MM.1S (cell line): Measurements from ENCODE around the gene ZFAND2A.
"Not testable (repeated sequence)": the region's sequence is repeated elsewhere in the genome, so short reads cannot be mapped to it uniquely, and the experiment has no call there.

ENCODE experiments used
- DNase-seq: peaks from one replicate; pipeline ENCODE4 v3.0.0-alpha.2; 2015
- H2AFZ ChIP-seq: fragments of 300-600 bp; sonication (generic); 2 replicates; pipeline ENCODE4 v1.6.0; 2016; ENCODE audit warnings: antibody characterized with exemption, low read length
- H3F3A ChIP-seq: fragments of 300-600 bp; sonication (generic); 2 replicates; pipeline ENCODE4 v1.6.1; 2016; ENCODE audit warnings: mild to moderate bottlenecking, antibody characterized with exemption, low read length, moderate library complexity, mixed read lengths; ENCODE audit not compliant: insufficient read depth
- H3K27ac ChIP-seq: fragments of 300-600 bp; sonication (generic); 2 replicates; pipeline ENCODE4 v1.5.1; 2016; ENCODE audit warnings: mild to moderate bottlenecking, low read length
- H3K27me3 ChIP-seq: fragments of 300-600 bp; sonication (generic); replicated peaks from 2 replicates; pipeline ENCODE4 v1.6.0; 2016; ENCODE audit warnings: low read length; ENCODE audit not compliant: insufficient read depth
- H3K36me3 ChIP-seq: fragments of 300-600 bp; sonication (generic); replicated peaks from 2 replicates; pipeline ENCODE4 v1.6.1; 2016; ENCODE audit warnings: mild to moderate bottlenecking, low read length, mixed read lengths; ENCODE audit not compliant: insufficient read depth
- H3K4me1 ChIP-seq: fragments of 300-600 bp; sonication (generic); 2 replicates; pipeline ENCODE4 v1.6.1; 2016; ENCODE audit warnings: low read length, mixed read lengths
- H3K4me2 ChIP-seq: fragments of 300-600 bp; sonication (generic); 2 replicates; pipeline ENCODE4 v1.6.0; 2016; ENCODE audit warnings: low read depth, low read length
- H3K4me3 ChIP-seq: fragments of 300-600 bp; sonication (generic); 2 replicates; pipeline ENCODE4 v1.5.1; 2016; ENCODE audit warnings: low read length, mixed read lengths
- H3K79me2 ChIP-seq: fragments of 300-600 bp; sonication (generic); 2 replicates; pipeline ENCODE4 v1.6.1; 2016; ENCODE audit warnings: mixed run types, low read length, mixed read lengths
- H3K9ac ChIP-seq: fragments of 300-600 bp; sonication (generic); 2 replicates; pipeline ENCODE4 v1.6.1; 2016; ENCODE audit warnings: low read length, mixed read lengths
- H3K9me2 ChIP-seq: fragments of 300-600 bp; sonication (generic); replicated peaks from 2 replicates; pipeline ENCODE4 v1.6.1; 2016; ENCODE audit warnings: mild to moderate bottlenecking, low read length, mixed read lengths; ENCODE audit not compliant: insufficient read depth
- H3K9me3 ChIP-seq: fragments of 300-600 bp; sonication (generic); replicated peaks from 2 replicates; pipeline ENCODE4 v1.6.1; 2016; ENCODE audit warnings: mild to moderate bottlenecking, low read length, mixed read lengths; ENCODE audit not compliant: insufficient read depth
- H4K20me1 ChIP-seq: fragments of 300-600 bp; sonication (generic); 2 replicates; pipeline ENCODE4 v1.6.1; 2016; ENCODE audit warnings: mild to moderate bottlenecking, low read length, moderate library complexity, mixed read lengths; ENCODE audit not compliant: insufficient read depth
- EZH2 ChIP-seq: fragments of 300-600 bp; sonication (generic); optimal IDR thresholded peaks from 2 replicates; pipeline ENCODE3; 2017; ENCODE audit warnings: low read depth, mild to moderate bottlenecking, antibody characterized with exemption, low read length, mixed read lengths
- EZH2phosphoT487 ChIP-seq: fragments of 300-600 bp; sonication (generic); IDR thresholded peaks from 2 replicates; pipeline ENCODE4 v1.6.1; 2018; ENCODE audit warnings: antibody characterized with exemption, low read length
- TF ChIP-seq, protein P1 (sequence below): fragments of 300-600 bp; sonication (generic); IDR thresholded peaks from 2 replicates; pipeline ENCODE4 v1.5.1; 2016; ENCODE audit warnings: antibody characterized with exemption, low read length, mixed read lengths

Gene ZFAND2A

DNA sequence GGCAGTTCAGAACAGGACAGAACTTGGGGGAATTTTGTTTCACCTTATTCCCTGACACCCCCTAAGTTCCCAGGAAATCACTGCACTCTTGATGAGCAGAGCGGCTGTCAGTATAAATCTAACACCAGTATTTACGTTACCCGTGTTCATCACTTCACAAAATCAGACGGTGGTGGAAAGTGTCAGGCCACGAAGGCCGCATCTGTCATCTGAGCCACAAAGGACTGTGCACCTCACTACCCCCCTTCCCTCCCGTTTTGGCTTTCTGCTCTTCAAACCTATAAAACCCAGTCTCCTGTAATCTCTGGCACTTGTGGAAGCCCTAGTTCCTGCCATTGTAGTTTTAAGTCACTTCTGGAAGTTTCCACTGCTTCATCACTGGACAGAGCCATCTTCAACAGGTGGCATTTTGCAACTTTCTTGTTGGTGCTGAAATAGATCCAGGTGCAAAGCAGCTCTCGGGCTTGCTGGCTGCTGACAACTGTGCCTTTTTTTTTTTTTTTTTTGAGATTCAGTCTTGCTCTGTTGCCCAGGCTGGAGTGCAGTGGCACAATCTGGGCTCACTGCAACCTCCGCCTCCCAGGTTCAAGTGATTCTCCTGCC lies 9.5 kb downstream of the ZFAND2A start:
- DNase-seq, result no peak
- H3K4me3 ChIP-seq, result no peak overlapping the region
- no peaks in the 10 kb centered on the region for H3K4me1 ChIP-seq
- no peaks in the 10 kb centered on the region for H3F3A ChIP-seq
- H3K9ac ChIP-seq, result no peak overlapping the region
- no peak for TF ChIP-seq EZH2phosphoT487
- TF ChIP-seq, protein P1, sequence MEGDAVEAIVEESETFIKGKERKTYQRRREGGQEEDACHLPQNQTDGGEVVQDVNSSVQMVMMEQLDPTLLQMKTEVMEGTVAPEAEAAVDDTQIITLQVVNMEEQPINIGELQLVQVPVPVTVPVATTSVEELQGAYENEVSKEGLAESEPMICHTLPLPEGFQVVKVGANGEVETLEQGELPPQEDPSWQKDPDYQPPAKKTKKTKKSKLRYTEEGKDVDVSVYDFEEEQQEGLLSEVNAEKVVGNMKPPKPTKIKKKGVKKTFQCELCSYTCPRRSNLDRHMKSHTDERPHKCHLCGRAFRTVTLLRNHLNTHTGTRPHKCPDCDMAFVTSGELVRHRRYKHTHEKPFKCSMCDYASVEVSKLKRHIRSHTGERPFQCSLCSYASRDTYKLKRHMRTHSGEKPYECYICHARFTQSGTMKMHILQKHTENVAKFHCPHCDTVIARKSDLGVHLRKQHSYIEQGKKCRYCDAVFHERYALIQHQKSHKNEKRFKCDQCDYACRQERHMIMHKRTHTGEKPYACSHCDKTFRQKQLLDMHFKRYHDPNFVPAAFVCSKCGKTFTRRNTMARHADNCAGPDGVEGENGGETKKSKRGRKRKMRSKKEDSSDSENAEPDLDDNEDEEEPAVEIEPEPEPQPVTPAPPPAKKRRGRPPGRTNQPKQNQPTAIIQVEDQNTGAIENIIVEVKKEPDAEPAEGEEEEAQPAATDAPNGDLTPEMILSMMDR, result no peak
- TF ChIP-seq EZH2, result no peak
- H3K79me2 ChIP-seq, result peaks cover 12% of the 10 kb centered on the region
- no peak overlapping the region for H2AFZ ChIP-seq
- H3K27ac ChIP-seq, result no peak overlapping the region
- H3K9me3 ChIP-seq, result no peaks in the 10 kb centered on the region
- H3K4me2 ChIP-seq, result no peak overlapping the region
- H3K27me3 ChIP-seq, result no peaks in the 10 kb centered on the region
- no peaks in the 10 kb centered on the region for H4K20me1 ChIP-seq
- no peaks in the 10 kb centered on the region for H3K9me2 ChIP-seq
- peaks cover 8% of the 10 kb centered on the region for H3K36me3 ChIP-seq

DNA sequence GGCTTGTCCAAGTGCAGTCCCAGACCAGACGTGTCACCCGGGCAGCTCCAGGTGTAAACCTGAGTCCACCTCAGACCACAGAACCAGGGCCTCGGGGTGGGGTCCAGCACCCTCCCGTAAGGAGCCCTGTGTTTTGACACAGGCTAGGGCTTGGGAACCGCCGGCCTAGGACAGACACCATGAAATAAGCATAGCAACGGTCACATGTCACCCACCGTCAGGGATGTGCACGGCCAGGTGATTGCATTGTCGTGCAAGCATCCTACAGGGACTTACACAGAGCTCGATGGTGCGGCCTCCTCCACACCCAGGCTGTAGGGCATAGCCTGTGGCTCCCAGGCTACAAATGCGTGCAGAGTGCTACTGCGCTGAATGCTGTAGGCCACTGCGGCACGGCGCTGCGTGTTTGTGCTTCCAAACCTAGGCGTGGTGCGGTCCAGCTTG lies 10.6 kb downstream of the ZFAND2A start:
- no peak for TF ChIP-seq EZH2
- TF ChIP-seq, protein P1, result no peak
- TF ChIP-seq EZH2phosphoT487, result no peak
- Histone ChIP-seq H2AFZ (no peak overlapping the region), H3K4me3 (no peak overlapping the region), H3K9ac (no peak overlapping the region), H3K4me2 (no peak overlapping the region), H4K20me1 (no peaks in the 10 kb centered on the region), H3K4me1 (no peaks in the 10 kb centered on the region), H3K9me2 (no peaks in the 10 kb centered on the region), H3F3A (no peaks in the 10 kb centered on the region), H3K27me3 (no peaks in the 10 kb centered on the region), H3K9me3 (no peaks in the 10 kb centered on the region), H3K79me2 (peaks cover 3% of the 10 kb centered on the region; the same call in 1 of the 2 replicates), H3K27ac (no peak overlapping the region), H3K36me3 (peaks cover 4% of the 10 kb centered on the region)
- no peak for DNase-seq

DNA sequence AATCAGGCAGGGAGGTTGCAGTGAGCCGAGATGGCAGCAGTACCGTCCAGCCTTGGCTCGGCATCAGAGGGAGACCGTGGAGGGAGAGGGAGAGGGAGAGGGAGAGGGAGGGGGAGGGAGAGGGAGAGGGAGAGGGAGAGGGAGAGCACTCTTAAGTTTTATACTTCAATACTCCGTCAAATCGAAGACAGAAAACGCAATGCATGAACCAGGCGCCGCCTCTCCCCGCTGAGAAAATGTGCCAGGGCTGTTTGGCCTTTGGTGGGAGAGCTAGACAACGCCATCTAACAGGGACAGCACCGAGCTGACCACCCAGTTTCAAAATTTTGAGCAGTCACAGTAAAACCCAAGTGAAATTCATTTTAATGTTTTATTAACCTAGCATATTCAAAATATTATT lies 12.1 kb downstream of the ZFAND2A start:
- not testable (repeated sequence) for H2AFZ ChIP-seq, H3K4me3 ChIP-seq, H4K20me1 ChIP-seq, H3K9me3 ChIP-seq, H3K27me3 ChIP-seq, H3F3A ChIP-seq, DNase-seq, H3K27ac ChIP-seq, H3K36me3 ChIP-seq, H3K4me2 ChIP-seq, H3K9me2 ChIP-seq, H3K9ac ChIP-seq, H3K79me2 ChIP-seq, H3K4me1 ChIP-seq

DNA sequence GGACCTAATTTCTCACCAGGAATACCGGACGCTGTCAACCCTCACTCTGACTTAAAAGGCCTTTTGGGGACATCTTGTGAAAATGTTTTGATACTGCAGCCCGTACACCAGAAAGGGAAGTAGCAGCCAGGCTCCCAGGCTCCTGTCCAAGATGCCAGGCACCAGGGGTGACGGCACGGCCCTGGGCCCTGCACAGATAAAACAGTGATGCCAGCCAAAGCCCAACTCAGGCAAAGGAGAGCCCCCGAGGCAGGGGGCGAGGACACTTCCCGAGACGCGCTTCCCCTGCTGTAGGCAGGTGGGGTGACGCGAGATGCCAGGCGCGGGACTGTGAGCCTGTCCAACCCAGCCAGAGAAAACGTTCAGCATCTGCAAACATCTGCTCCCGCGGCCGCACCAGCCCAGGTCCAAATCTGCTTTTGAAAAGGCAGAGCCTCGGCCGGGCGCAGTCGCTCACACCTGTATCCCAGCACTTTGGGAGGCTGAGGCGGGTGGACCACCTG lies 15.7 kb downstream of the ZFAND2A start:
- Histone ChIP-seq H3F3A (no peaks in the 10 kb centered on the region), H3K9me2 (no peaks in the 10 kb centered on the region), H3K4me2 (no peak overlapping the region), H3K27me3 (no peaks in the 10 kb centered on the region), H3K4me1 (no peaks in the 10 kb centered on the region), H3K9ac (no peak overlapping the region), H2AFZ (no peak overlapping the region), H4K20me1 (no peaks in the 10 kb centered on the region), H3K79me2 (no peaks in the 10 kb centered on the region), H3K36me3 (no peaks in the 10 kb centered on the region), H3K9me3 (no peaks in the 10 kb centered on the region), H3K4me3 (no peak overlapping the region), H3K27ac (no peak overlapping the region)
- TF ChIP-seq, protein P1, result no peak
- TF ChIP-seq EZH2phosphoT487, result no peak
- TF ChIP-seq EZH2, result no peak
- DNase-seq, result no peak

DNA sequence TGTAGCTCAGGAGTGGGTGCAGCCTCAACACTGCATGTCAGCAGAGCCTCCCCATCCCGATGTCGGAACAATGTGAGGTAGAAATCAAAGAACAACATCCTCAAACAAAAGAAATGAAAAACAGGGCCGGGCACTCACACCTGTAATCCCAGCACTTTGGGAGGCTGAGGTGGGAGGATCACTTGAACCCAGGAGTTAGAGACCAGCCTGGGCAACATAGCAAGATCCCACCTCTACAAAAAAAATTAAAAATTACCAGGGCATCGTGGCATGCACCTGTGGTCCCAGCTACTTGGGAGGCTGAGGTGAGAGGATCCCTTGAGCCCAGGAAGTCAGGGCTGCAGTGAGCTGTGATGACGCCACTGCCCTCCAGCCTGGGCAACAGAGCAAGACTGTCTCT lies 17.0 kb downstream of the ZFAND2A start:
- not testable (repeated sequence) for H3F3A ChIP-seq, H4K20me1 ChIP-seq, H3K9me2 ChIP-seq, H3K9ac ChIP-seq, H3K27ac ChIP-seq, DNase-seq, H3K4me1 ChIP-seq, H3K4me3 ChIP-seq, H3K9me3 ChIP-seq, H3K36me3 ChIP-seq, H3K27me3 ChIP-seq, H3K79me2 ChIP-seq, H3K4me2 ChIP-seq, H2AFZ ChIP-seq
